Neuronal stem cell (in vitro differentiated cells): ENCODE measurements around the gene SELENOI.
"Not testable (repeated sequence)": the region's sequence is repeated elsewhere in the genome, so short reads cannot be mapped to it uniquely, and the experiment has no call there.

ENCODE experiments used
- DNase-seq: peaks from one replicate; pipeline ENCODE4 v3.0.0-alpha.2; 2013; ENCODE audit warnings: low spot score
- H2AFZ ChIP-seq: one replicate; pipeline ENCODE4 v1.6.1; 2013; ENCODE audit warnings: mild to moderate bottlenecking, low read length, inconsistent platforms
- H2AK5ac ChIP-seq: 2 replicates; pipeline ENCODE4 v1.6.1; 2013; ENCODE audit warnings: low read depth, mild to moderate bottlenecking, inconsistent platforms, low read length, moderate library complexity, mixed read lengths
- H2BK120ac ChIP-seq: 2 replicates; pipeline ENCODE4 v1.6.1; 2013; ENCODE audit warnings: low read depth, mild to moderate bottlenecking, inconsistent platforms, low read length, moderate library complexity, mixed read lengths
- H2BK12ac ChIP-seq: one replicate; pipeline ENCODE4 v1.6.1; 2013; ENCODE audit warnings: low read length, inconsistent platforms
- H2BK15ac ChIP-seq: 2 replicates; pipeline ENCODE4 v1.6.1; 2013; ENCODE audit warnings: mild to moderate bottlenecking, low read length, inconsistent platforms, mixed read lengths
- H2BK5ac ChIP-seq: one replicate; pipeline ENCODE4 v1.6.1; 2013; ENCODE audit warnings: inconsistent platforms, mild to moderate bottlenecking, low read length, moderate library complexity
- H3K14ac ChIP-seq: one replicate; pipeline ENCODE4 v1.6.1; 2013; ENCODE audit warnings: low read length, inconsistent platforms
- H3K18ac ChIP-seq: 2 replicates; pipeline ENCODE4 v1.6.1; 2013; ENCODE audit warnings: low read length, inconsistent platforms
- H3K23ac ChIP-seq: 2 replicates; pipeline ENCODE4 v1.6.1; 2013; ENCODE audit warnings: low read depth, mild to moderate bottlenecking, mixed read lengths, low read length, inconsistent platforms; ENCODE audit not compliant: poor library complexity
- H3K27ac ChIP-seq: replicated peaks from 3 replicates; pipeline ENCODE4 v1.5.1; 2013; ENCODE audit warnings: low read length, inconsistent platforms
- H3K27me3 ChIP-seq, 3 experiments: 2 replicates each; pipeline ENCODE4 v1.6.1; 2013; ENCODE audit warnings: low read length in 3 of 3, mild to moderate bottlenecking in 2 of 3, inconsistent platforms in 1 of 3, low read depth in 1 of 3, mixed read lengths in 1 of 3, moderate library complexity in 1 of 3; ENCODE audit not compliant: control insufficient read depth in 3 of 3, insufficient read depth in 3 of 3
- H3K36me3 ChIP-seq, 2 donors: replicated peaks in 1 of 2; 2 replicates each; pipeline ENCODE4 v1.6.1; 2013; ENCODE audit warnings: low read length in 2 of 2; ENCODE audit not compliant: control insufficient read depth in 2 of 2, insufficient read depth in 2 of 2
- H3K4ac ChIP-seq: 2 replicates; pipeline ENCODE4 v1.6.1; 2013; ENCODE audit warnings: inconsistent platforms, mild to moderate bottlenecking, low read length, moderate library complexity
- H3K4me1 ChIP-seq, 2 donors: 1 replicate in 1 of 2; 2 replicates in 1 of 2; pipeline ENCODE4 v1.6.1; 2013; ENCODE audit warnings: low read length in 2 of 2, low read depth in 1 of 2; ENCODE audit not compliant: control insufficient read depth in 2 of 2, insufficient read depth in 1 of 2
- H3K4me2 ChIP-seq: one replicate; pipeline ENCODE4 v1.6.1; 2013; ENCODE audit warnings: mild to moderate bottlenecking, low read length, inconsistent platforms; ENCODE audit not compliant: insufficient read depth, poor library complexity, severe bottlenecking
- H3K4me3 ChIP-seq, 2 donors: 2 replicates each; pipeline ENCODE4 v1.5.1; 2013; ENCODE audit warnings: low read length in 2 of 2, mild to moderate bottlenecking in 2 of 2, inconsistent platforms in 1 of 2, moderate library complexity in 1 of 2
- H3K79me1 ChIP-seq: one replicate; pipeline ENCODE4 v1.6.1; 2013; ENCODE audit warnings: low read depth, mild to moderate bottlenecking, inconsistent platforms, low read length, moderate library complexity
- H3K9ac ChIP-seq: one replicate; pipeline ENCODE4 v1.6.1; 2013; ENCODE audit warnings: mild to moderate bottlenecking, low read depth, low read length, inconsistent platforms; ENCODE audit not compliant: poor library complexity
- H3K9me3 ChIP-seq, 2 donors: replicated peaks in 1 of 2; 2 replicates each; pipeline versions ENCODE3 to v1.6.1; 2013; ENCODE audit warnings: low read length in 2 of 2, mild to moderate bottlenecking in 2 of 2, inconsistent platforms in 1 of 2, low read depth in 1 of 2, mixed read lengths in 1 of 2, moderate library complexity in 1 of 2; ENCODE audit not compliant: control insufficient read depth in 2 of 2, insufficient read depth in 1 of 2
- H4K8ac ChIP-seq: one replicate; pipeline ENCODE4 v1.6.1; 2013; ENCODE audit warnings: low read depth, mild to moderate bottlenecking, inconsistent platforms, low read length, moderate library complexity
- H4K91ac ChIP-seq: one replicate; pipeline ENCODE4 v1.6.1; 2013; ENCODE audit warnings: low read length, low read depth, mild to moderate bottlenecking, inconsistent platforms; ENCODE audit not compliant: poor library complexity
- WGBS, 2 donors: extraction: QIAGEN DNeasy Blood & Tissue Kit; methylation state at CpG; one replicate each; pipeline ENCODE4 v1.1.7; 2013; ENCODE audit warnings: missing lambda C conversion rate in 2 of 2, mixed read lengths in 1 of 2; ENCODE audit not compliant: insufficient read length in 2 of 2, insufficient replicate concordance in 1 of 2; ENCODE audit errors: extremely low coverage in 2 of 2; 5-methylcytosine and 5-hydroxymethylcytosine counted together

The SELENOI gene

DNA sequence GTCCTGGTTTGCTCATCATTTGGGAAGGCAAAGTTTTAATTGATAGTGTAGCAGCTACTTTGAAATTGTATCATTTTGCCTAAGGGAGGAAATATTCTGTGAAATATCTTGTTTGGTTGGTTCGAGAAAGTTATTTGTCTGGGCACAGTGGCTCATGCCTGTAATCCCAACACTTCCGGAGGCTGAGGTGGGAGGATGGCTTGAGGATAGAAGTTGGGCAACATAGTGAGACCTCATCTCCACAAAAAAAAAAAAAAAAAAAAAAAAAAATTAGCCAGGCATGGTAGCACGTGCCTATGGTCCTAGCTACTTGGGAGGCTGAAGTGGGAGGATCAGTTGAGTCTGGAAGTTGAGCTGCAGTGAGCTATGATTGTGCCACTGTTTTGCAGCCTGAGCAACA, 3.7 kb downstream of the SELENOI start:
- H3K9ac ChIP-seq, result no peak overlapping the region
- H4K8ac ChIP-seq, result no peak overlapping the region
- H3K4ac ChIP-seq, result no peak overlapping the region
- H3K36me3 ChIP-seq, result peaks cover 0 to 35% of the 10 kb centered on the region in 2 donors
- no peak overlapping the region for H3K27ac ChIP-seq
- H3K14ac ChIP-seq, result no peak overlapping the region
- no peak overlapping the region for H2BK120ac ChIP-seq
- H3K4me3 ChIP-seq, result no peak overlapping the region
- H3K4me2 ChIP-seq, result no peak overlapping the region
- H2BK12ac ChIP-seq, result no peak overlapping the region
- no peak overlapping the region for H2BK5ac ChIP-seq
- no peak overlapping the region for H2AK5ac ChIP-seq
- H2BK15ac ChIP-seq, result no peak overlapping the region
- H3K4me1 ChIP-seq, result peaks cover 0 to 12% of the 10 kb centered on the region in 2 donors
- no peak overlapping the region for H3K23ac ChIP-seq
- H3K18ac ChIP-seq, result no peak overlapping the region
- no peak overlapping the region for H2AFZ ChIP-seq
- DNase-seq, result no peak
- no peaks in the 10 kb centered on the region for H3K9me3 ChIP-seq
- no peaks in the 10 kb centered on the region for H3K27me3 ChIP-seq
- H3K79me1 ChIP-seq, result peaks cover 3% of the 10 kb centered on the region
- no CpG with 5 or more reads among the region's 3 CpGs for WGBS, 2 donors
- H4K91ac ChIP-seq, result no peak overlapping the region

DNA sequence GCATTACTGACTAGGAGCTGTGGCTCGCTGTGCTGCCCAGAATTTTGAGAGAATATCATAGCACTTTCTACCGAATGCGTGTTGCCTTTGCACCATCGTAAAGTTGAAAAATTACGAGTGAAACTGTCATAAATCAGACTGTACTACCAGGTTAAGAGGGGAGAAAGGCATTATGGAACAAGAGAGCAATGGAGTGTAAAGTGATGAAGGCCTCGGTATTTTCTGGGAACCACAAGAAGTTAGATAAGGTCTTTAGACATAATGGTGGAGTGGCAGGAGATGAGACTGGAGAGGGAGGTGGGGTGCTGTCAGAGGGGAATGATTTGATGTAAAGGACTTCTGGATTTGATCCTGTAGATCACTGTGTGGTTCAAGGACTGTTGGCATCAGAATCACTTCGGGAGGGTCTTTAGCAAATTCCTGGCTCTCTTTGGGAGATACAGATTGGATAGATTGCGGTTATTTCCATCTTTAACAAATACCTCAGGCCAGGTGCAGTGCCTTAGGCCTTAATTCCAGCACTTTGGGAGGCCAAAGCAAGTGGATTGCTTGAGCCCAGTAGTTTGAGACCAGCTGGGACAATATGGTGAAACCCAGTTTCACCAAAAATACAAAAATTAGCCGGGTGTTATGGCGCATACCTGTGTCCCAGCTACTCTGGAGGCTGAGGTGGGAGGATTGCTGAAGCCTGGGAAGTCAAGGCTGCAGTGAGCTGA, 5.6 kb downstream of the SELENOI start:
- H3K79me1 ChIP-seq, result peaks cover 5% of the 10 kb centered on the region
- no peak overlapping the region for H2BK15ac ChIP-seq
- no peak overlapping the region for H4K91ac ChIP-seq
- H2BK5ac ChIP-seq, result no peak overlapping the region
- no peak for DNase-seq
- H3K27ac ChIP-seq, result no peak overlapping the region
- H2AK5ac ChIP-seq, result no peak overlapping the region
- H2BK120ac ChIP-seq, result no peak overlapping the region
- no peak overlapping the region for H3K4ac ChIP-seq
- no peak overlapping the region for H3K4me3 ChIP-seq
- H2BK12ac ChIP-seq, result no peak overlapping the region
- no peak overlapping the region for H3K14ac ChIP-seq
- no peak overlapping the region for H3K4me2 ChIP-seq
- no peak overlapping the region for H3K23ac ChIP-seq
- peaks cover 5 to 11% of the 10 kb centered on the region in 2 donors for H3K4me1 ChIP-seq
- H3K27me3 ChIP-seq, result no peaks in the 10 kb centered on the region
- H3K9me3 ChIP-seq, result no peaks in the 10 kb centered on the region
- WGBS, 2 donors, result no CpG with 5 or more reads among the region's 10 CpGs
- no peak overlapping the region for H4K8ac ChIP-seq
- no peak overlapping the region for H2AFZ ChIP-seq
- no peak overlapping the region for H3K18ac ChIP-seq
- peaks cover 0 to 45% of the 10 kb centered on the region in 2 donors for H3K36me3 ChIP-seq
- H3K9ac ChIP-seq, result no peak overlapping the region

DNA sequence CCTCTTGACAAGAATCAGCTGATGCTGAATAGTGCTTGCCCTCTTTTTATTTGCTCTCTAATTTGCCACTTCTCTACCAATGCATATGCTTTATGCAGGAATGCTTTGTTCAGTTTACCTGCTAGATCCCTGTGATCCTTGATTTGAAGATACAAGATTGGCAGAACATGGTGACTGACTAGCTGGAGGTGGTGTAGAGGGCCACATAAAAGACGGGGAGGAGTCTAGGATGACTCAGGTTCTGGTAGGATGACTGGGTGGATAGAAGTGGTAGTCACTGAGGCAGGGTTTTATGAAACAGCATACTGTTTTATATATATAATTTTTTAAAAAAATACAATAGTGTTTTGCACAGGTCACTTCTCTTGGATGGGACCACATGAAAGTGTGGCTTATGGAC, 6.9 kb downstream of the SELENOI start:
- Histone ChIP-seq H3K9ac (no peak overlapping the region), H3K4ac (no peak overlapping the region), H2BK5ac (no peak overlapping the region), H3K4me1 (peaks cover 5 to 7% of the 10 kb centered on the region in 2 donors), H3K27me3 (no peaks in the 10 kb centered on the region), H3K4me3 (no peak overlapping the region), H3K23ac (no peak overlapping the region), H2AFZ (no peak overlapping the region), H3K27ac (no peak overlapping the region), H4K8ac (no peak overlapping the region), H3K79me1 (peaks cover 5% of the 10 kb centered on the region), H3K36me3 (peaks cover 0 to 55% of the 10 kb centered on the region in 2 donors), H2AK5ac (no peak overlapping the region), H2BK12ac (no peak overlapping the region), H2BK15ac (no peak overlapping the region), H3K4me2 (no peak overlapping the region), H3K14ac (no peak overlapping the region), H3K18ac (no peak overlapping the region), H4K91ac (no peak overlapping the region), H2BK120ac (no peak overlapping the region), H3K9me3 (no peaks in the 10 kb centered on the region)
- DNase-seq, result no peak
- WGBS, 2 donors, result no CpG with 5 or more reads among the region's 1 CpG

DNA sequence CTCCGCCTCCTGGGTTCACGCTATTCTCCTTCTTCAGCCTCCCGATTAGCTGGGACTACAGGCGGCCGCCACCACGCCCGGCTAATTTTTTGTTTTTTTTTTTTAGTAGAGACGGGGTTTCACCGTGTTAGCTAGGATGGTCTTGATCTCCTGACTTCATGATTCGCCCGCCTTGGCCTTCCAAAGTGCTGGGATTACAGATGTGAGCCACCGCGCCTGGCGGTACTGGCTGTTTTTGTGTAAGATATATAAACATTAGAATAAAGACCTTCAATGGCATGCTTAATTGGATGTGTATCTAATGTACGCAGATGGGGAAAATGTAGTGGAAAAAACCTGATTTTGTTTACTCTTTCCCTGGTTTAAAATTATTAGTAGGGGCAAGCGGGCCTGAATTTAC, 8.5 kb downstream of the SELENOI start:
- H3K4me1 ChIP-seq, H3K23ac ChIP-seq, H2BK15ac ChIP-seq, H2AK5ac ChIP-seq, H3K4me3 ChIP-seq, H3K4ac ChIP-seq, H3K4me2 ChIP-seq, H4K8ac ChIP-seq, H3K79me1 ChIP-seq, H3K18ac ChIP-seq, H2BK5ac ChIP-seq, H3K14ac ChIP-seq, DNase-seq, H2BK120ac ChIP-seq, H3K27ac ChIP-seq, H2BK12ac ChIP-seq, H3K27me3 ChIP-seq, H2AFZ ChIP-seq, H4K91ac ChIP-seq, H3K9ac ChIP-seq, H3K9me3 ChIP-seq: not testable (repeated sequence)
- no CpG with 5 or more reads among the region's 16 CpGs for WGBS, 2 donors
- peaks cover 0 to 55% of the 10 kb centered on the region in 2 donors for H3K36me3 ChIP-seq
